Anterior cingulate cortex (tissue), 58 donors: ENCODE measurements around the gene PXN.

Source experiments
- DNase-seq, 58 donors: peaks; one replicate each; lab custom pipeline; 2025; lab: John Stamatoyannopoulos, UW

Gene PXN

GRCh38 chr12:120265473-120266179, at the start of gene PXN:
Gene PXN, minus strand, starts transcription at chr12:120265730. Its CDS starts 101 bp downstream, at chr12:120265629.
- DNase-seq = peak in 54 of 58 donors; percentile 21 to 86 (median 73)

DNA sequence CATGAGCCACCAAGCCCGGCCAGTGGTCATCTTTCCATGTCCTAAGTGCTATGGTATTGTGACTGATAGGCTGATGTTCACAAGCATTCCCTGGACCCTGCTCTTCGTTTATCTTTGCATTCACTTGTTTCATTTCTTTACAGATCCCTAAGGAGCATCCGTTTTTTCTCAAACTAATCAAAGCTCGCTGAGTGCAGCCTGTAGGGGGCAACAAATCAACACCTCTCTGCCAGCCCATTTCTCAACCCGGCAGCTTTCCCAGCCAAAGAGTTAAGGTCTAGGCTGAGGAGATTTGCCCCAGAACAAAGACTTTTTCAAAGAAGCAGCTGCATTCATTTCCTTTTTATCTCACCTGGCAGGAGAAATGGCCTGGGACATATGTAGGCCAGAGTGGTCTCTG, 48.7 kb upstream of the PXN start:
- DNase-seq = no peak

DNA sequence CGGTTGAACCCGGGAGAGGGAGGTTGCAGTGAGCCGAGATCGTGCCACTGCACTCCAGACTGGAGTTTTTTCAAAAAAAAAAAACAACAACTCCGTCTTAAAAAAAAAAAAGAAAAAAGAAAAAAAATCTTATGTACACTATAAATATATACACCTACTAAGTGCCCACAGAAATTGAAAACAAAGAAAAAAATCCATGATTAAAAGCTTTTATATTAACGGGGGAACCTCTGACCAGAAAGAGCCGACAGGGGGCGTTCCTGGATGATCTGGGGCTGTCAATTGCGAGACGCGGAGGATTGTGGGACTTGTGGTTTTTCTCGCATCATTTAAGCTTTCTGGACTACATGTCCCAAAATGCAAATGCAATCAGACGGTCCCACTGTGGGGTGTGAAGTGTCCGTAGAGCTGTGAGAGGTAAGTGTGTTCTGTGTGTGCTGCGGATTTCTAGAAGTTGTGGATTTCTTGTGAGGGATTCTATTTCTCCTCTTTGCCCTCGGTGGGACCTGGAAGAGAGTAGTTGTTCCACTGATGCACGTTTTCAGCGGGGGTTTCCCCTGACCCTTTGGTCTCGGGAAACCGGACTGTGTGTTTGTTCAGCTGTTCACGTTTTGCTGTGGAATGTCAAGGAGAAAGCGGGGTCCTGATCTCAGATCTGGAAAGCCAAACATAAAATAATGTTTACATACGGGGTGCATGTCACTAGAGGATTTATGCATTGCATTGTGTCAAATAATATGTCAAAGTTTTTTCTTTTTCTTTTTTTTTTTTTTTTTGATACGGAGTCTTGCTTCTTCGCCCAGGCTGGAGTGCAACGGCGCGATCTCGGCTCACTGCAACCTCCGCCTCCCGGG, 36.7 kb upstream of the PXN start, which contains the start of gene SIRT4:
Gene SIRT4, plus strand, starts transcription at position 360 of the 854 bp plus-strand sequence. CDS start 1,241 bp downstream, outside the sequence.
- DNase-seq = peak; percentile 27 to 94 (median 82)

- peak in 56 of 58 donors; percentile 16 to 86 (median 64) for DNase-seq
Measured at GRCh38 chr12:120292661-120293531, 27.4 kb upstream of the PXN start, which contains the start of gene RNU4-1. Gene RNU4-1, minus strand, starts transcription at chr12:120293237.

DNA sequence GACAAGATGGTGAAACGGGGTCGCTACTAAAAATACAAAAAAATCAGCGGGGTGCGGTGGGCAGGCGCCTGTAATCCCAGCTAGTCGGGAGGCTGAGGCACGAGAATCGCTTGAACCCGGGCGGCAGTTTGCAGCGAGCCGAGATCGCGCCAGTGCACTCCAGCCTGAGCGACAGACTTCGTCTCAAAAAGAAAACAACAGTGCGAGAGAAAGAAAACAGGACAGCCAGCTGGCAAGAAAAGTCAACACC, 26.8 kb upstream of the PXN start:
- DNase-seq = peak in 3 of 58 donors; percentile 37 to 61 (median 46)

DNA sequence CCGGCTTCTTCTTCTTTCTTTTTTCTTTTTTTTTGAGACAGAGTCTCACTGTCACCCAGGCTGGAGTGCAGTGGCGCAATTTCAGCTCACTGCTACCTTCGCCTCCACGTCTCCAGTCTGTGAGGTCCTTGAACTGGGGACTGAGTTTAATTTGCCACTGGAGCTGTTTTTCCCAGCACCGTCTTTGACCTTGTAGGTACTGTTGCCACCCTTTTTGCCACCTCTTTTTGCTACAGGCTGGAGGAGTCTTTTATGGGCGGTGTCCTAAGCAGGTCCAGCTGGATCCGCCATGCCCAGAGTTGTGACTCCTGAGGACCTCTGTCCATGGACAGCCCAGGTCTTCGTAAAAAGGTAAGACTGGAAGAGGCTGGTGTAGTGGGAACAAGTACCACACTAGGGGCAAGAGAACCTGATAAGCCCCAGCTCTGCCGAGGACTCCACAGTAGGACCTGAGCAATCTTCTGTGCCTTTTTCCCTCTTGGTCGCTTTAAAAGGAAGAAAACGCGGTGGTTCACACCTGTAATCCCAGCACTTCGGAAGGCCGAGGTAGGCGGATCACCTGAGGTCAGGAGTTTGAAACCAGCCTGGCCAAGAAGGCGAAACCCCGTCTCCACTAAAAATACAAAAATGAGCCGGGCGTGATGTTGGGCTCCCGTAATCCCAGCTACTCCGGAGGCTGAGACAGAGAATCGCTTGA, 25.2 kb upstream of the PXN start:
- DNase-seq = peak in 8 of 58 donors; percentile 4 to 37 (median 28)

GRCh38 chr12:120287491-120287890, 22.0 kb upstream of the PXN start:
- no peak for DNase-seq

DNA sequence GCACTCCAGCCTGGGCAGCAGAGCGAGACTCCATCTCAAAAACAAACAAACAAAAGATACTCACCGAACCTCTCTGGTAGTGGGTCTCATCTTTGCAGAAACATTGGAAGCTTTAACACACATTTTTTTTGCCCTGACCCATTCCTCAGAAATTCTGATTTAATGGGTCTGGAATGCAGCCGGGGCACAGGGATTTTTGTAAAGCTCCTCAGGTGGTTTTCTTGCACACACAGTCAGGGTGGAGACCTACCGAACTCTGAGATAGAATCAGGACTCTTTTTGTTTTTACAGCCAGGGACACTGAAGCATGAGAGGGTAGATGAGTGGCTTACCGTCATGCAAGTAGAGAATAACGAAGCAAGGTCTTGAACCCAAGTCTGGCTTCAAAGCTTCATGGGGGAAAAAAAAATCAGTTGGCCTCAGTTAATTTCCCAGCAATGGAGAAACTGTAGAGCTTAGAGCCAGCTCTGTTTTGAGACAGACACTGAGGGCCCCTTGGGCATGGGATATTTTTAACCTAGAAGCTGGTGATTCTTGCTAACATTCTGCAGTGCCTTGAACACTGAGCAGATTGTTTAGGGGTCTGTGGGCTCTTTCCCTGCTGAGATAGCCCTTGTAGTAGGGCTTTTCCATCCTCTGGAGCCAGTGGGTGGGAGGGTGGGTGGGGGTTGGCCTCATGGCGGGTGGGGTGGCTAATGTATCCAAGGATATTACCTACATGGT, 21.4 kb upstream of the PXN start:
- DNase-seq = no peak

GRCh38 chr12:120284381-120284780, 18.9 kb upstream of the PXN start:
- DNase-seq = no peak

DNA sequence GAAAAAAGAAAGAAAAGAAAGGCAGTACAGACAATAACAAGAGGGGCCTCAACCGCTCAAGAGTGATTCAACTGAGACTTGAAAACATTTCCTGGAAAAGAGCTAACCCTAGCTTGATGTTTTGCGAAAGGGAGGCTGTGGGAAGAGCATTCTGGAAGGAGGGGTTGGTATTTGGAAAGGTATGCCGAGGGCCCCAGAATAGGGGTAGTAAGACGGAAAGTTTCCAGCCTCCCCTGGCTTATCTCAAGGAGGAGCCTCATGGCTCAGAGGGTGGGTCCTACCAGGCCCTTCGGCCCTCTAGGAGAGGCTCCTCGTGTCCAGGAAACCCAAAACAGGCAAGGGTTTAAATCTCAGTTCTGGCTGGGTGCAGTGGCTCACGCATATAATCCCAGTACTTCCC, 17.8 kb upstream of the PXN start:
- DNase-seq = no peak

GRCh38 chr12:120278137-120279069, 12.9 kb upstream of the PXN start:
- DNase-seq = no peak

DNA sequence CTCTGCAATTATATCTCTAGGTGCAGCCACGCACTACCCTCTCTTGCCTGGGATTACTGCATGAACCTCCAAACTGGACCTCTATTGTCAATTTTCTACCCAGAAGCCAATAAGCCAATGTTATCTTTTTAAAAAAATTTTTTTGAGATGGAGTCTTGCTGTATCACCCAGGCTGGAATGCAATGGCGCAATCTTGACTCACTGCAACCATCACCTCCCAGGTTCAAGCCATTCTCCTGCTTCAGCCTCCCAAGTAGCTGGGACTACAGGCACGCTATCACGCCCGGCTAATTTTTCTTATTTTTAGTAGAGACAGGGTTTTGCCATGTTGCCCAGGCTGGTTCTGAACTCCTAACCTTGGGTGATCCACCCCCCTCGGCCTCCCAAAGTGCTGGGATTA, 11.2 kb upstream of the PXN start:
- no peak for DNase-seq

- DNase-seq = no peak
Measured at GRCh38 chr12:120267736-120268135, 2.2 kb upstream of the PXN start.

DNA sequence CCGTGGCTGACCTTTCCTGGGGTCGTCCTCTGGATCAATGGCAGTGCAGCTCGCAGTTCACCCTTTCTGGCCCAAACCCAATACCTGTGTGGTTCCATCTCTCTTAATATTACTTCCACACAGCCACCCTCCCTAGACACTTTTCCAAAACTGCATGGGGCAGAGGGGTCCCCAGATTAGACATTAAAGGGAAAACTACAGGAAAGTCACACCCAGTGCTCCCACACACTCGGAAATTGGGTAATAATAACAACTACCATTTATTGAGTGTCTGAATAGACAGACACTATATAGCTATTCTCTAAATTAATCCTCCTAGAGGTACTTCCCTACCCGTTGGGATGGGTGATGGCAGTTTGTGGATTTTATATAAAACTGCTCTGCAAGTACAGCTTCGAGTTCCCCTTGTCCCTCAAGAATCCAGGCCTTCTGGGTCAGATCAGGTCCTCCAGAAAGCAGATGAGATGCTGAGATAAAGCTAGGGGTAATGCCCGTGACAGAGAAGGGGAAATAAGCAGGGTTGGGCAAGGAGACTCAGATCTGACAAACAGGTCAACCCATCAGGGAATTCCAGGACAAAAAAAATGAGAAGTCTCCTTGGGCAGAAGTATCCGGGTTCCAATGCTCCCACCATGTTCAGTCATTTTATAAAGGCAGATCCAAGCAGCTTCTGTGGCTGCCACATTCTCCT, 795 bp upstream of the PXN start:
- DNase-seq = no peak

GRCh38 chr12:120264904-120265472, 542 bp downstream of the PXN start:
- DNase-seq = peak in 2 of 58 donors; percentile 18 to 48

GRCh38 chr12:120264086-120264903, 1.2 kb downstream of the PXN start:
- DNase-seq = peak in 3 of 58 donors; percentile 14 to 19 (median 15)

GRCh38 chr12:120263748-120264085, 1.8 kb downstream of the PXN start:
- DNase-seq = no peak
